HG02623 (cell line): Measurements from ENCODE around the gene KRT6C.
"Not testable (repeated sequence)": the region's sequence is repeated elsewhere in the genome, so short reads cannot be mapped to it uniquely, and the experiment has no call there.

Source experiments
- ATAC-seq: cut with Tn5 transposase; IDR thresholded peaks from one replicate; pipeline ENCODE4 v1.9.1; 2021; ENCODE audit warnings: moderate library complexity; ENCODE audit not compliant: unreplicated experiment

The KRT6C gene

DNA sequence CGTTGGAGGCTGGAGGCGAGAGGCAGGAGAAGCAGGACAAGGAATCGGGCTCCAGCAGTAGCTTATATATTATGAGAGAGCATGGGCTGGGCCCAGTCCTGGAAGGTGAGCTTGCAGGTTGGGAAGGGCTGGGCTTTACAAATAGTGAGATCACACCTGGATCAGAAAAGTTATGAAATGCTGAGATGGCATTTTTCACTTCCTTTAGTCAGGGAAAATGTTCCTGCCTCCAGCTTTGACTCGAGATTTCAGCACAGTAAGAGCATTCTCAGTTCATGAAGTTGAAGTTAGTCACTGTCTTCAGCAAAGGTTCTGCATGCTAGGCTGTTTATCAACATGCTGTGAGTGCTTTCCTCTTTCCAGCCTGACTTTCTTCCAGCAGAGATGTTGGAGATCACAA, at the start of gene KRT6C:
Gene KRT6C, minus strand, starts transcription at position 38 of the 400 bp plus-strand sequence. CDS start 68 bp downstream, outside the sequence.
- ATAC-seq = no peak

DNA sequence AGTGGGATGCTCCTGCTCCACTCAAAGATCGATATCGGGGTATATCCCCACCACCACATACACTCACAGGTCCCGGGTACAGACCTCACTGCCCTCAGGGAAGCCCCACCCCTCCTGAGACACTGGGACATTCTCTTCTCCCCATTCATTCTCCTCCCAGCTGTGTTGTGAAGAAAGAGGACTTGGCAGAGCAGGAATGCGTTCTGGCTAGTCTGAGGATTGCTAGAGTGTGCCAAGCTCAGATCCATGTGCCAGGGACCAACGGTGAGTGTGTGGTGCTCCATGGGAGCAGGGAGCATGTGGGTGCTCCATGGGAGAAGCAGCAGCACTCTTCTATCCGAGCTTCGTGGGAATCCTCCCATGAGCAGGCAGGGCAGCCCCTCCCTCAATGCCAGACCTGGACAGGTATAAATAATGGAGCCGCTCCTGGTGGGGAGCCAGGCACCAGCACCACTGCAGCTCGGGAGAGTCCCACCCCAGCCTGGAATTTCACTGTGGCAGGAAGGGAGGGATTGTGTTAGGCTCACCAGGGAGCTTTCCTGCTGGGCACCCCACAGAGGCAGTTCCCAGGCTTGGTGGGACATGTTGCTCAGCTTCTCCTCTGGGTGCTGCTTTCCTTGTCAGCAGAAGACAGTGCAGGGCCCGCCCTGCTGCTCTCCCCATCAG, 48.9 kb upstream of the KRT6C start:
- no peak for ATAC-seq

DNA sequence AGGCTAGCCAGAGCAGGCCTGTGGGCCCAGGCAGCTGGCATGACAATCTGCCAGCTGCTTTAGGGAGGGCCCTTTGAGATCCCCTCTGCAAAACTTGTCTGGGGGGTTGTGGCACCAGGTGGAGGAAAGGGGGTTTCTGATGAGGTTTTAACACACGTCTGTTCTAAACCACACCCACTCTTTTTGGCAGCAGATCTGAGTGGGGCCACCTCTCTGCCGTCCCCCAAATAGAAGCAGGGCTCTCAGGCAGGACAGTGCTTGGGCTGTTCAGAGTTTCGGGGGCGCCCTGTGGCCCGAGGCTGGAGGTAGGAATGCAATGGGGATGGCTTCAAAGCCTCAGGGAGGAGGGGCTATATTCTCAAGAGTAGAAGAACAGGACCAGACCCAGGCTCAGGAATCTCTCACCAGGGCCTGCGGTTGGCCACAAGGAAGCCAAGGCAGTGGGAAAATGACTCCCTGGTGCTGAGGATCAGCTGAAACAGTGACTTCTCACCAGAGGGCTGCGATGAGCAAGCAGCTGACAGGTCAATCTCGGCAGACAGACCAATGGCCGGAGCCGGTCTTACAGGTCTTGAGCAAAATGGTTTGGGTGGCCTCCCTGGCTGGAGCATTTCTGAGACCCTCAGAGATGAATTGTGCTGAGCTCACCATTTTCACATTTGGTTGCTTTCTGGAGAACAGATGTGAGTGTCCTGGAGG, 48.1 kb upstream of the KRT6C start:
- ATAC-seq = no peak

DNA sequence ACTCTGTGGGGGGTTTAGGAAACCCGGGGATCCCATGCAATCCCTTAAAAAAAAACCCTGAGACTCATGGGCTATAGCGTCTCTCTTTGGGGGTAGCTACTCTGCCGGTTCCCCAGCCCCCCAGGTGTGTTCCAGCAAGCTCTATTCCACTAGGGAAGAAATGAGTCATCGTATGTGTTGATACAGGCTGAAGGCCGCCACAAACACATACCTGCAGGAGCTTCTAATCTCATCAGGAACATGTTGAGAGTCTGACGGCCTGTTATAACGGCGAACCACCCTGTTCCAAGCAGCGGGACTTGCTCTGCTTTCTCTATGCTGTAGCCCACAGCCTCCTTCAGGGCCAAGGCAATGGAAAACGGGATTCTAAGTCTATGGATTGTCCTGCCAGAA, 47.6 kb upstream of the KRT6C start:
- no peak for ATAC-seq

DNA sequence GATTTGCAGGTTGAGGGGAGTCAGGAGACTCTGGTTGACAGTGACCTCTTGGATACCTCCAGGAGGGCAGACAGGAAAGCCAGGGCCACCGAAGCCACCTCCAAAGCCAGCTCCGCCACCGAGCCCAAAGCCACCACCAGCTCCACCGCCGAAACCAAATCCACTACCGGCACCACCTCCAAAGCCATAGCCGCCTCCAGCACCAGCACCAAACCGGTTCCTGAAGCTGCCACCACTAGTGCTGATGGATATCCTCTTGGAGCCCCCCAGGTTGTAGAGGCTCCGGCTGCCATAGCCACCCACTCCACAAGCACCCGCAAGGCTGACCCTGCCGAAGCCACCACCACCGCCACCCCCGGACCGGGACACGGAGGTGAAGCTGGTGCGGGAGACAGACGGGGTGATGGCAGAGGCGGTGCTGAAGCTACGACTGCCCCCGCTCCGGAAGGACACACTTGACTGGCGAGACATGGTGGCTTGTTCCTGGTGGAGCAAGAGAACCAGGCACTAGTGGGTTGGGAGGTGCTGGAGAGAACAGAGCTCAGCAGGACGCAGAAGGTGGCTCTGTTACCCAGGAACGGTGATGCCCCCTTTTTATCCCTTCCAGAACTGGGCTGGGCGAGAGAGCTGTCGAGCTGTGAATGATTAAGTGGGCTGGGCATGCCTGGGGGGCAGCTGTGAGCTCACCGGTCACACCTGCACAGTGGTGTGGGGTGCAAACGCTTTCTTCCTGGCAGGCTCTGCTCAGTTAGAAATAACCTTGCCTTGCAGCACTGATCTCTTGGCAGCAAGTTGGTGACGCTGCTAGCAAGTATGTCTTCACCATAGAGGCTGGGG, 46.4 kb upstream of the KRT6C start, which contains the start of gene KRT5:
Gene KRT5, minus strand, starts transcription at position 569 of the 837 bp plus-strand sequence. Its CDS starts 98 bp downstream, at position 471.
- no peak for ATAC-seq

DNA sequence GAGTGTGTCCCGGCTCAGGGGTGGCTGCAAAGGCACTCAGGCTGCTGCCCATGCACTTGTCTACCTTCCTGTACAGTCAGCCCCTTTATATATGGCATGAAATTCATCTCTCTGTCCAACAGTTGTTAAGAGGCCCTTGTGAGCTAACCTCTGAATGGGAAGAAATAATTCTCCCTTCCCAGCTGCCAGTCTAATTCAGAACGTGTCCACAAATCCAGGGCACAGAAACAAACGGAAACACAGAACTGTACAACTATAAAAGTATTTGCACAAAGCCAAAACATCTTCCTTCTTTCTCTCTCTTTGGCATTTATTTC, 45.7 kb upstream of the KRT6C start:
- ATAC-seq = no peak

DNA sequence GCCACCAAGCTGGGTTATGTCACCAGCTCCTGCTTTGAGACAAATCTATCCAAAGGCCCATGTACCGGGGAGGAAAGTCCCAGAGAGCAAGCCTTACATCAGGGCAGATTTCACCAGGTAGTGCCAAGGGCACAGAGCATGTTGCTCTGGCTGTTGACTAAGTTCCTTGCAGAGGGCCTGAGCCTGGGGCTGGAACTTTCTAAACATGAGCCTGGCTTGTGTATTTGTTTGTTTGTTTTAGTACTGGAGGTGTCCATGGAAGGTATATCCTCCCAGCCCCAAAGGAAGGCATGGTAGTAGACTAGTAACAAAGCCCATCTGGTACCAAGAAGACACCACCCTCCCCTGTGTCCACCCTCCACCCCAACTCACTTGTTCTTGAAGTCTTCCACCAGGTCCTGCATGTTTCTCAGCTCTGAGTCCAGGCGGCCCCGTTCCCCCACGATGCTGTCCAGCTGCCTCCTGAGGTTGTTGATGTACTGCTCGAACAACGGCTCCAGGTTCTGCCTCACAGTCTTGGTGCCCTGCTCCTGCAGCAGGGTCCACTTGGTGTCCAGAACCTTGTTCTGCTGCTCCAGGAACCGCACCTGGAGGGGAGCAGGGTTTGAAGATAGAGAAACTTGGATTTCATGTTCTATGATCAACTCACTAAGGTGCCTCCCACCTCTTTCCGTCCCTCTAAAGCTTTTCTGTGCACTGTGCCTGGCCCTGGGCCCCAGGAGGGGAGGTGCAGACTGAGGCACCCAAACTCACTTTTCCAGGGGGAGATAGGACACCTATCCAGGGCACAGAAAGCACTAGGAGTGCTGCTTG, 45.2 kb upstream of the KRT6C start:
- ATAC-seq = no peak

DNA sequence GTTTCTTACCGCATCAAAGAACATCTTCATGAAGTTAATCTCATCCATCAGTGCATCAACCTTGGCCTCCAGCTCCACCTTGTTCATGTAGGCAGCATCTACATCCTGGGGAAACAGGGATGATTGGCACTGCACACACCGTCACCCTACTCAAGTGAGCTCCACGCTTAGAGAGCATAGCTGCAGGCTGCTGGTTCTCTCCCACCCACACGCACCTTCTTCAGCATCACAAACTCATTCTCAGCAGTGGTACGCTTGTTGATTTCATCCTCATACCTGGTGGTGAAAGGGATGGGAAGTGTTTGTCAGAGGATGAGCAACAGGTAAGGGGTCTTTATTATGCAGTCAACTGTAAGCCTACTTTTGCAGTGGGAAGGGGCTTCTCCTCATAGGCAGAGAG, 44.3 kb upstream of the KRT6C start:
- ATAC-seq = no peak

DNA sequence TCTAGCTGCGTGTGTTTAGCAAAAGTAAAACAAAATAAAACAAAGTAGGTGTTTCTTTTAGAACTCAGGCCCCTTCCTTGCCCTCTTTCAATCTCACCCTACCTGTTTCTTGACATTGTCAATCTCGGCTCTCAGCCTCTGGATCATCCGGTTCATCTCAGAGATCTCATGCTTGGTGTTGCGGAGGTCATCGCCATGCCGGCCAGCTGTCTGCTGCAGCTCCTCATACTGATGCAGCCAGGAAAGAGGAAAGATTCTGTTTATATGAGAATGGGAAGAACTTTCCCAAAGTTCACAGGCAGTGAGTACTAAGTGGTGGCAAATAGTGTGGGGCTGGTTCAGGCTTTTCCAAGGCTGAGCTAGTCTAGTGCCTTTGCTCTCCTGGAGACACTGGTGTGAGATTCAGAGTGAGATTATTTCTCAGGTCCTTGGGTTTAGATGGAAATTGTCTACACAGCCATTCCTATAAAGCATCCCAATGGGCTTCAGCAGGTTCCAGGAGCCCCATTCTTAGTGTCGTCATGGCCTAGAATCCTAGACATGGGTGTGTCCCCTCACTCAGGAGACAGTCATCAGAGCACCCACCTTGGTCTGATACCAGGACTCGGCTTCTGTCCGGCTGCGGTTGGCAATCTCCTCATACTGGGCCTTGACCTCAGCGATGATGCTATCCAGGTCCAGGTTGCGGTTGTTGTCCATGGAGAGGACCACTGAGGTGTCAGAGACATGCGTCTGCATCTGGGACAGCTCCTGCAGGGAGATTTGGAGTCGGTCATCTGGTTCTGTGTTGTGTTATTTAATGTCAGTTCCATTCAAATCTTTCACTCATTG, 43.6 kb upstream of the KRT6C start:
- ATAC-seq = no peak

DNA sequence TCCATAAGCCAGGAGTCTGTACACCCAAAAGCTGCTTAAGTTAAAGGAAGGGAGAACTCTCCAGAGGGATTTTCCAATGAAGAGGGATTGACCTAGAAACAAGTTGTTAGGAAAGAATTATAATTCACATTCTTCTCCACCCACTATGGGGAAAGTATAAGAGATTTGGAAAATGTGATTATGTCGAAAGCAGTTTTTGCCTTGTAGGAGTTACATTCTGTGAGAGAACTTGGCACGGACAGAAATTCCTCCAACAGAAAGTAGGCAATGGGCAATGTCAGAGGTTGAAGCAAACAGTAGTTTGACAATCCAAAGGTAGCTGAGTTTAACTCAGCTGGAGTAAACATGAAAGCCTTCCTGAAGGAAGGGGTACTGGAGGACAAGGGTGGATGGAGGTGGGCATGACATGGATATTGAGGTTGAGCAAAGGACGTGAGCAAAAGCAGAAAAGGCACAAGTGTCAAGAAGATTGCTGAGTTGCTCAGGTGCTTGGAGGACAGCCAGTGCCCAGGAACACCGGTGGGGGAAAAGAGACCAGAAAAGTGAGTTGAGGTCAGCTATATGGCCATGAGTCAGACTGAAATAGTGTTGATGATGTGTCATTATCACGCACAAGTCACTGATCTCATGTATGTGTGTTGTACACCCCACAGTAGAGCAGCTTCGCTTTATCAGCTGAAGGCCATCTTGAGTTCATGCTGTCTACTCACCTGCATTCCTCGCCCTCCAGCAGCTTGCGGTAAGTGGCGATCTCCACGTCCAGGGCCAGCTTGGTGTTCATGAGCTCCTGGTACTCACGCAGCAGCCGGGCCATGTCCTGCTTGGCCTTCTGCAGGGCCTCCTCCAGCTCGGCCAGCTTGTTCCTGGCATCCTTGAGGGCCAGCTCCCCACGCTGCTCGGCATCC, 42.6 kb upstream of the KRT6C start:
- no peak for ATAC-seq

DNA sequence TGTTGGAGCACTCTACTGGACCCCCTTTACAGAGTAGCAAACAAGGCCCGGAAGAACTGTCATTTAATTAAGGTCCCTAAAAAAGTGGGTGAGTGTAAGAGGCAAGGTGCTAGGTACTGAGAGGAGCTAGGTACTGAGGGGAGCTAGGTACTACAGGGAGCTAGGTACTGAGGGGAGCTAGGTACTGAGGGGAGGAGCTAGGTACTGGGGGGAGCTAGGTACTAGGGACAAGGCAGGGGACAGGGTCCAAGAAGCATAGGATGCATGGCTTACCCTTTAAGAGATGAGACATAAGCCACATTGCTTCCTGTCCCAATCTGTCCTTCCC, 41.7 kb upstream of the KRT6C start:
- ATAC-seq = no peak

DNA sequence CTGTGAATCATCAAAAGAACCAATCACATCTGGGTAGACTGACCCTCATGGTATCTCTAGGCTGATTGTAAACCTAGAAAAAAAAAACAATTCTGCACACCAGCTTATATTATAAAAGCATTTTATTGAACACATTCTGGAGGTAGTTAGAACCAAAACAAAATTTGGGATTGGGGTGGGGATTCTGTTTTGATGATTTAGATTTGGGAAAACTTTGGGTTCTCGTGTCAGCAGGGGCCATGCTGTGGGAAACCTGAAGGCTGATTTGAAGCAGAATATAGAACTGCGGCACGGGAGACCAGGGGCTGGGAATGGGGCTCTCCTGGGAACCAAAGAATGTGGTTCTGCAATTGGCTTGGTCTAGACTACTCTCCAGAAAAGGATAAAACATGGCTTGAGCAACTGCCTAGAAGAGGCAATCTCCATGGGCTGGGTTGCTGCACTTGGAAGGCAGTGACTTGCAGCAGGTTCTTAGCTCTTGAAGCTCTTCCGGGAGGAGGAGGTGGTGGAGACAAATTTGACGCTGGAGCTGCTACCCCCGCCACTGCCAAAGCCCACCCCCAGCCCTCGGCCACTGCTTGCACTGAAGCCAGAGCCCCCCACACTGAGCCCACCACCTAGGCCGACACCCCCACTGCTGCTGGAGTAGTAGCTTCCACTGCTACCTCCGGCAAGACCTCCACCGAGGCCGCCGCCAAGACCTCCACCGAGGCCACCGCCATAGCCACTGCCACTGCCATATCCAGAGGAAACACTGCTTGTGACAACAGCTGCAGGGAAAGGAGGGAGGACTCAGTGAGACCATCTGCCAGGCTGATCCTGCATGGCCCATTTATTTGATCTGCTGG, 41.1 kb upstream of the KRT6C start:
- no peak for ATAC-seq

DNA sequence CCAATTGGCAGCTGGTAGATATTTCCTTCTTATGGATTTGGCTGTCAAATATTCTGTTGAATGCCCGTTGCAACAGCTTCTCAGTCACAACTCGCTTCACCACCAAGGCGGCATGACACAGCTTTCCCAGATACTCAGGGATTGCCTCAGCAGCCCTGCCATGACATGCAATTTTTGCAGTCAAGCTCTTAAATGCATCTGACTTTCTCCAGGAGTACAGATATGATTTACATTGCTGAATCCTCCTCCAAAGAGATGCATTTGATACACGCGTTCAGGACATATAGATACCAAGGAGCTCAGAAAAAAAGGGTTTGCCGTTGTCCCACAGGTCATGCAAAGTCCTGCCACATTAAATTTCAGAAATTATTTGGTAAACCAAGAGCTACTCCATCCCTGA, 40.1 kb upstream of the KRT6C start:
- ATAC-seq = no peak

DNA sequence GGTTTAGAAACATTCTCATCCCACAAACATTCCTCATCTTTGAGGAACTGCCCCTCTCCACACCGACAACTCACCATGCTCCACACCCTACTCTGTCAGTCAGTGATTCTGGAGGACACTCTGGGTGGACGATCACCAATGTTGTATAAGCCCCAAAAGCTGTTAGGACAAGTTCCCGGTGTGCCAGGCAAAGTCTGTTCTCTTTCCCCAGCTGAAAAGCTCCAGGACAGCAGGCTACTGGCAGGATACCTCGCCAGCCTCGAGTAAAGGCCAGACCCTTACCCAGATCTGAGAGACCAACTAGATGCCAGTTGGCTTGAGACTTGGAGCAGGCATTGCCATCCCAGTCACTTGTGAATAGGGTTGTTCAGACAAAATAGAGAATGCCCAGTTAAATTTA, 34.6 kb upstream of the KRT6C start:
- no peak for ATAC-seq

DNA sequence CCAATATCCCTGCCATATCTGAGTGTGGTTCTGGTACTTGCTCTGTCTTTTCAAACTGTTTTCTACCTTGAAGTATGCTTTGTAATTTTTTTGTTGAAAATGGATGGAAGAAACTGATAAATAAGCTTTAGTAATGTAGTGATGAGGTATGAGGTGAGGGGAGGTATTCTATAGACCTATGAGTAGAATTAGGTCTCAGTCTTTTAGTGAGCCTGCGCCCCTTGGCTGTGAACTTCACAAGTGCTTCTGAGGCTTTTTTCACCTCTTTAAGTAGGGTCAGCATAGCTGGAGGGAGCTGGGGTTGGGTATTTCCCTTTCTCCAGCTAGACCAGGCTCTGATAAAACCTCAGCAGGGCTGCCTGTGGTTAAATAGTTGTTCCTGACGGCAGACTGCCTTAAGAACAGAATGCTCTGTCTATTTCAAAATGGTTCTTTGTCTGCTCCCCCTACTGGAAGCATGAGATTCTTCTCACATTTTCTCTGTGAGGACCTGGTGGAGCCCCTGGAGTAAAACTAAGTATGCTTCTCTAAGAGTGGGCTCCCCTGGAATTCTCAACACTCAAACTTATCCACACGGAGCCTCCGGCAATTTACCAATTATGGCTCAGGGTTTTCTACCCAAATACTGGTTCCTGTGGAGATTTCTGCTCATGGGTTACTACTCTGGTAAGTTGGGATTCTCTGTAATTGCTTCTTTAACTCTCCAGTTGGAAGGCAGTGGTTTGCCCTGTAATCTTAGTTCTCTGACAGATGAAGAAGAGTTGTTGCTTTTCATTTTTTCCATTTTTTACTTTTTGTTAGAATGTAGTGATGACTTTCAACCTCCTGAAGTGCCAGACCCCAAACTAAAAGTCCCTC, 33.5 kb upstream of the KRT6C start:
- no peak for ATAC-seq

DNA sequence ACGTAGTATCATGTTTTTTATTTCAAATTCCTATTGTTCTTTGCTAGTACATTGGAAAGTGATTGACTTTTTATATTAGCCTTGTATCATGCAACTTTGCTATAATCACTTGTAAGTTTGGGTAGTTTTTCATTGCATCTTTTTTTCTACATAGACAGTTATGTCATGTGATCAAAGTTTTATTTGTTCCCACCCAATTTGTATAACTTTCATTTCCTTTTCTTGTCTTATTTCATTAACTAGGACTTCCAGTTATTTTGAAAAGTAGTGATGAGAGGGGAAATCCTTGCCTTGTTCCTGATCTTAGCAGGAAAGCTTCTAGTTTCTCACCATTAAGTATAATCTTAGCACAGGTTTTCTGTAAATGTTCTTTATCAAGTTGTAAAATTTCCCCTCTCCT, 29.3 kb upstream of the KRT6C start:
- no peak for ATAC-seq

DNA sequence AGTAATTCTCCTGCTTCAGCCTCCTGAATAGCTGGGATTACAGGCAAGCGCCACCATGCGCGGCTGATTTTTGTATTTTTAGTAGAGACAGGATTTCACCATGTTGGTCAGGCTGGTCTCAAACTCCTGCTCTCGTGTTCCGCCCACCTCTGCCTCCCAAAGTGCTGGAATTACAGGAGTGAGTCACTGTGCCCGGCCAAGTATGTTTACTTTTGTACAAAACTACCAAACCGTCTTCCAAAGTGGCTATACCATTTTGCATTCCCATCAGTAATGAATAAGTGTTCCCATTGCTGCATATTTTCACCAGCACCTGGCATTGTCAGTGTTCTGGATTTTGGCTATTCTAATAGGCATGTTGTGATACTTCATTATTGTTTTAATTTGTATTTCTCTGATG, 27.9 kb upstream of the KRT6C start:
- ATAC-seq = no peak

DNA sequence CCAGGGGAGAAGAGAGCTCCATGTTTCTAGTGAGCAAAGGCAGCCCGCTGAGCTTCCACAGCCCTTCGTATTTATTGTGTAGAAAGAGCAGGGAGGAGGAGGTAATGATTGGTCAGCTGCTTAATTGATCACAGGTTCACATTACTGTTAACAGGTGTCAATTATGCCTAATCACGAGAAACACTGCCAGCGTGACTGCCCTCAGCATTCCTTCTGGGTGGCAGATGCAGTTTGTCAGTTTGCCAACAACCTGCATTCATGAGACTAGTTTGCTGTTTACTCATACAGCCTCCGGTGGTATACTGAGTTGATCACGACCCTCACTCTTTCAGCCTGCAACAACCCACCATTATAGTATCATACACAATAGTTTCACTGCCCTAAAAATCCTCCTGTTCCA, 27.0 kb upstream of the KRT6C start:
- not testable (repeated sequence) for ATAC-seq
